Testis (tissue), 5 donors: Measurements from ENCODE around the gene MMP7. TPM values are rescaled to one million over a fixed set of nuclear protein-coding genes. Genes with fewer than 3 reads are reported as not detected.

Source experiments
- DNase-seq: peaks from one replicate; pipeline ENCODE4 v3.0.0-alpha.2; 2019
- H3K27ac ChIP-seq, 2 donors: fragments of 200-600 bp; sonication (generic); one replicate each; pipeline ENCODE4 v1.5.1; 2019
- H3K27me3 ChIP-seq: fragments of 200-600 bp; sonication (generic); one replicate; pipeline ENCODE4 v1.5.1; 2019
- H3K36me3 ChIP-seq: fragments of 200-600 bp; sonication (generic); one replicate; pipeline ENCODE4 v1.5.1; 2017; ENCODE audit warnings: low read depth; ENCODE audit errors: missing control alignments
- H3K4me1 ChIP-seq: fragments of 200-600 bp; sonication (generic); one replicate; pipeline ENCODE4 v1.5.1; 2019
- H3K4me3 ChIP-seq, 2 donors: fragments of 200-600 bp; sonication (generic); one replicate each; pipeline ENCODE4 v1.5.1; 2017 to 2019
- H3K9me3 ChIP-seq: fragments of 200-600 bp; sonication (generic); one replicate; pipeline ENCODE4 v1.5.1; 2017
- POLR2A ChIP-seq: fragments of 450-650 bp; IDR thresholded peaks from one replicate; pipeline ENCODE4 v1.6.1; 2017; ENCODE audit warnings: antibody characterized with exemption, mild to moderate bottlenecking, moderate library complexity
- WGBS, 2 donors: methylation state at CpG; one replicate each; pipeline ENCODE4 v1.1.5; 2018; 5-methylcytosine and 5-hydroxymethylcytosine counted together
- intact Hi-C: fragments of 100-400 bp; cut with DNase I; formaldehyde crosslinking; loops from one replicate; pipeline ENCODE4 v1.15.1; 2023; ENCODE audit warnings: low total_unique reads
- long read RNA-seq, 2 donors: transcript quantifications; one replicate each; lab custom pipeline, GENCODE V29; 2026
- polyA plus RNA-seq: library from polyadenylated mRNA; stranded (reverse); fragments of 350-450 nt; fragmentation: Illumina TruSeq; extraction: RNeasy Lipid Tissue Mini Kit (QIAGEN cat#74804); gene quantifications from one replicate; pipeline ENCODE4 v1.2.3, GENCODE V29; 2014; ENCODE audit warnings: low read depth, low replicate concordance; ENCODE audit not compliant: insufficient read depth
- total RNA-seq, 2 donors: library from RNA; depleted of rRNA; stranded (reverse); fragments of >200 nt; gene quantifications; one replicate each; pipeline ENCODE4 v1.2.3, GENCODE V29; 2016
- TF ChIP-seq, protein P1 (sequence below), 3 experiments: fragments of 450-650 bp in 2 of 3; fragments of 200-600 bp in 1 of 3; sonication (generic) in 1 of 3; IDR thresholded peaks; one replicate each; pipeline ENCODE4 v1.5.1; 2016 to 2019; ENCODE audit warnings: antibody characterized with exemption in 3 of 3, mild to moderate bottlenecking in 2 of 3, moderate library complexity in 1 of 3

Gene MMP7, protein sequence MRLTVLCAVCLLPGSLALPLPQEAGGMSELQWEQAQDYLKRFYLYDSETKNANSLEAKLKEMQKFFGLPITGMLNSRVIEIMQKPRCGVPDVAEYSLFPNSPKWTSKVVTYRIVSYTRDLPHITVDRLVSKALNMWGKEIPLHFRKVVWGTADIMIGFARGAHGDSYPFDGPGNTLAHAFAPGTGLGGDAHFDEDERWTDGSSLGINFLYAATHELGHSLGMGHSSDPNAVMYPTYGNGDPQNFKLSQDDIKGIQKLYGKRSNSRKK
- under 1 TPM in 1 of 2 donors, not detected in 1; 0.63 TPM for total RNA-seq
- 6.2 TPM for polyA plus RNA-seq
- long read RNA-seq, donor 1, transcript MMP7-201 (6 exons, 1,125 nt), result major isoform, 57 of 60 reads
- long read RNA-seq, donor 1, partial matches to known transcripts, result 0 of 60 reads
- long read RNA-seq, donor 1, other reads (novel, unspliced or antisense), result 0 of 60 reads
- long read RNA-seq, donor 2, partial matches to known transcripts, result 0 of 1 reads
- long read RNA-seq, donor 2, other reads (novel, unspliced or antisense), result 0 of 1 reads

DNA sequence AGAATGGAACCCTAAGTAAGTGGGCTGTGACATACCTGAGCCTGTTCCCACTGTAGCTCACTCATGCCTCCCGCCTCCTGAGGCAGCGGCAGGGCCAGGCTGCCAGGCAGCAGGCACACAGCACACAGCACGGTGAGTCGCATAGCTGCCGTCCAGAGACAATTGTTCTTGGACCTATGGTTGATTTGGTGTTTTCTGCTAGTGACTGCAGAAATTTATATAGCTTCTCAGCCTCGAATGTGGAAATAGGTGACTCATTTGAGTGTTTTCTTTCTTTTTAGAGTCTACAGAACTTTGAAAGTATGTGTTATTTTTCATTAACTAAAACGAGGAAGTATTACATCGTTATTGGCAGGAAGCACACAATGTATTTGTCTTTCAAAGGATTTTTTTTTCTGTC is at the start of gene MMP7:
TSS of gene MMP7 (minus strand) at position 190 of the 400 bp plus-strand sequence. CDS start at position 143, 47 bp downstream.
- TF ChIP-seq POLR2A, result no peak
- TF ChIP-seq, protein P1, sequence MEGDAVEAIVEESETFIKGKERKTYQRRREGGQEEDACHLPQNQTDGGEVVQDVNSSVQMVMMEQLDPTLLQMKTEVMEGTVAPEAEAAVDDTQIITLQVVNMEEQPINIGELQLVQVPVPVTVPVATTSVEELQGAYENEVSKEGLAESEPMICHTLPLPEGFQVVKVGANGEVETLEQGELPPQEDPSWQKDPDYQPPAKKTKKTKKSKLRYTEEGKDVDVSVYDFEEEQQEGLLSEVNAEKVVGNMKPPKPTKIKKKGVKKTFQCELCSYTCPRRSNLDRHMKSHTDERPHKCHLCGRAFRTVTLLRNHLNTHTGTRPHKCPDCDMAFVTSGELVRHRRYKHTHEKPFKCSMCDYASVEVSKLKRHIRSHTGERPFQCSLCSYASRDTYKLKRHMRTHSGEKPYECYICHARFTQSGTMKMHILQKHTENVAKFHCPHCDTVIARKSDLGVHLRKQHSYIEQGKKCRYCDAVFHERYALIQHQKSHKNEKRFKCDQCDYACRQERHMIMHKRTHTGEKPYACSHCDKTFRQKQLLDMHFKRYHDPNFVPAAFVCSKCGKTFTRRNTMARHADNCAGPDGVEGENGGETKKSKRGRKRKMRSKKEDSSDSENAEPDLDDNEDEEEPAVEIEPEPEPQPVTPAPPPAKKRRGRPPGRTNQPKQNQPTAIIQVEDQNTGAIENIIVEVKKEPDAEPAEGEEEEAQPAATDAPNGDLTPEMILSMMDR (IDR thresholded peaks at IDR 0.05), result no peak
- H3K4me3 ChIP-seq, result no peak within 1 kb of the TSS
- intact Hi-C loops, result no loop called here
- 69 to 72% methylated on average over 8 of the region's 8 CpGs for WGBS, 2 donors
- no peaks in the 10 kb centered on the region for H3K36me3 ChIP-seq
- no peaks in the 10 kb centered on the region for H3K4me1 ChIP-seq
- H3K27me3 ChIP-seq, result no peaks in the 10 kb centered on the region
- no peaks in the 10 kb centered on the region for H3K9me3 ChIP-seq
- H3K27ac ChIP-seq, result no peak within 1 kb of the TSS
- DNase-seq, result no peak

DNA sequence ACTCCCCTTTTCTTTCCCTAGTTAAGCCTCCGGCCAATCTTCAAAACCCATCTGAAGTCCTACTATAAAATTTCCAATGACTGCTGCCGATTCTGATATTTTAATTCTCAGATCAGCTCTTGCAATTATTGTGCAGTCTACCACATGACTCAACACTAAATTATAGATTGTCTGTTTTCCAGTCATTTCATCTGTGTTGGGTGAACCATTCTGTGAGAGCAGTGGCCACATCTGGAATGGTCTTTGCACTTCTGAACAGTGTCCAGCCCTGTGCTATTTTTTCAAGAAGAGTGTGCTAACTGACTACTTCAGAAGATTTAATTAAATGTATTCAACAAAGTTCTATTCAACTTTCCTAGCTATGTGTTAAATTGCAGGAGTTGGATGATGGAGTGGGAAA is 47.2 kb upstream of the MMP7 start:
- Histone ChIP-seq H3K27ac (no peak overlapping the region), H3K4me1 (no peaks in the 10 kb centered on the region), H3K36me3 (no peaks in the 10 kb centered on the region), H3K27me3 (no peaks in the 10 kb centered on the region), H3K9me3 (no peaks in the 10 kb centered on the region), H3K4me3 (no peak overlapping the region)
- DNase-seq, result no peak
- intact Hi-C loops, result no loop called here
- TF ChIP-seq POLR2A, result no peak
- TF ChIP-seq, protein P1 (IDR thresholded peaks at IDR 0.05), result no peak
- WGBS, 2 donors, result 82 to 95% methylated on average over 2 of the region's 2 CpGs

DNA sequence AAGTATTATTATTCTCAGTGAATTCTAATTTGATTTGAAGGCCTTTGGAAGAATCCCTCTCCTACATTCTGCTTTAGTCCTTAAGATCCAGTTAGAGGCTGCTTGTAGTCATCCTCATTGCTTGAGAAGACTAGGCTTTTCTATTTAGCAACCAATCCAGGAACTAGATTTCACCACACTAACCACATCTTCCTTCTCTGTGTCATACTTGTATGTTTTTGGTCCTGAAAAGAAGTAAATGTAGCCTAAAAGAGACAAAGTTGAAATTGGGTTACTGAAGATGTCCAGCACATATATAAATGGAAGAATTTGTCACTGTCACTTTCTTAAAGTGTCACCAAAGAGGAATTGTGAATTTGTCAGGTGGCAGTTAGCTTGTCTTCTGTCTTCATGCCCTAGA is 46.6 kb upstream of the MMP7 start:
- DNase-seq, result no peak
- no peak overlapping the region for H3K27ac ChIP-seq
- intact Hi-C loops, result no loop called here
- no peaks in the 10 kb centered on the region for H3K36me3 ChIP-seq
- H3K9me3 ChIP-seq, result no peaks in the 10 kb centered on the region
- H3K27me3 ChIP-seq, result no peaks in the 10 kb centered on the region
- H3K4me3 ChIP-seq, result no peak overlapping the region
- TF ChIP-seq POLR2A, result no peak
- TF ChIP-seq, protein P1 (IDR thresholded peaks at IDR 0.05), result no peak
- H3K4me1 ChIP-seq, result no peaks in the 10 kb centered on the region

DNA sequence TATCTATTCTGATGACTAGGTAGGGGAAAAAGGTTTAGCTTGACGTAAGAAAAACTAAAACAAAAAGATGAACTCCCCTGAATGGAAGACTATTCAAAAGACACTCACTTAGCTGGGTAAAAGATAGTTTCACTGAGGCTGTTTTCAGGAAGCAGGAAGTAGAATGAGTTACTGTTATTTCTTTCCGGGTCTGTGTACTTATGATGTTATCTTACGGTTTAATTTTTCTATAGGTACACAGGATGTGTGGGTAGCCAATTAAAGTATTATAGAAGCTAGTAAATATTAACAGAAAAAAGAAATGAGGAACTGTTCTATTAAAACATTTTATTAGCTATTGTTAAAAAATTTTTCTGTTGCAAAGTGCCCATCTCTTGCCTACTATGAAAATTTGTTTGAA is 45.8 kb upstream of the MMP7 start:
- Histone ChIP-seq H3K27me3 (no peaks in the 10 kb centered on the region), H3K36me3 (no peaks in the 10 kb centered on the region), H3K4me1 (no peaks in the 10 kb centered on the region), H3K27ac (no peak overlapping the region), H3K4me3 (no peak overlapping the region), H3K9me3 (no peaks in the 10 kb centered on the region)
- TF ChIP-seq, protein P1 (IDR thresholded peaks at IDR 0.05), result no peak
- no peak for TF ChIP-seq POLR2A
- WGBS, 2 donors, result 83 to 88% methylated on average over 3 of the region's 3 CpGs
- intact Hi-C loops, result no loop called here
- DNase-seq, result no peak
